Transverse colon (tissue), 4 donors: ENCODE data around the gene RPL38.

Experiments used
- EP300 ChIP-seq: sonication (generic); formaldehyde crosslinking; IDR thresholded peaks from one replicate; pipeline ENCODE4 v1.6.1; 2017; ENCODE audit warnings: antibody characterized with exemption, low read depth
- POLR2A ChIP-seq: fragments of 450-650 bp; IDR thresholded peaks from one replicate; pipeline ENCODE4 v1.6.1; 2016; ENCODE audit warnings: antibody characterized with exemption, mild to moderate bottlenecking, moderate library complexity
- POLR2AphosphoS5 ChIP-seq, 3 donors: sonication (generic); formaldehyde crosslinking; IDR thresholded peaks; one replicate each; pipeline ENCODE4 v1.6.1; 2016; ENCODE audit warnings: antibody characterized with exemption in 3 of 3
- TF ChIP-seq, protein P1 (sequence below), 5 experiments: fragments of 200-600 bp in 3 of 5; fragments of 450-650 bp in 2 of 5; sonication (generic) in 3 of 5; IDR thresholded peaks; 1 replicate in 2 of 5; 2 replicates in 3 of 5; pipeline ENCODE4 v1.5.1; 2016 to 2017; ENCODE audit warnings: antibody characterized with exemption in 5 of 5, inconsistent platforms in 3 of 5, mild to moderate bottlenecking in 2 of 5, moderate library complexity in 1 of 5

DNA sequence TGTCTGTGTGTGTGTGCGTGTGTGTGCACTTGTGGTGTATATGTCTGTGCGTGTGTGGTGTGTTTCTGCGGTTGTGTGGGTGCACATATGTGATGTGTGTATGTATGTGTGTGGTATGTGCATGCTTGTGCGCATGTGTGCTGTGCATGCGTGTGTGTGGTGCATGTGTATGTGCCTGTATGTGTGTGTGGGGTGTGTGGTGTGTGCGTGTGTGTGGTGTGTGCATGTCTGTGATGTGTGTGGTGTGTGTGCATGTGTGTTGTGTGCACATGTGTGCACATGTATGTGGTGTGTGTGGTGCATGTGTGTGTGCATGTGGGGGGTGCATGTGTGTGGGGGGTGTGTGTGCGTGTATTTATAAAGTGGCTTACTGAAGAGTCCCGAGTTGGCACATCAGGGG is 47.6 kb downstream of the RPL38 start:
- TF ChIP-seq EP300 (no peak), POLR2A (no peak), POLR2AphosphoS5 (IDR thresholded peaks at IDR 0.05) (no peak)
- TF ChIP-seq, protein P1, sequence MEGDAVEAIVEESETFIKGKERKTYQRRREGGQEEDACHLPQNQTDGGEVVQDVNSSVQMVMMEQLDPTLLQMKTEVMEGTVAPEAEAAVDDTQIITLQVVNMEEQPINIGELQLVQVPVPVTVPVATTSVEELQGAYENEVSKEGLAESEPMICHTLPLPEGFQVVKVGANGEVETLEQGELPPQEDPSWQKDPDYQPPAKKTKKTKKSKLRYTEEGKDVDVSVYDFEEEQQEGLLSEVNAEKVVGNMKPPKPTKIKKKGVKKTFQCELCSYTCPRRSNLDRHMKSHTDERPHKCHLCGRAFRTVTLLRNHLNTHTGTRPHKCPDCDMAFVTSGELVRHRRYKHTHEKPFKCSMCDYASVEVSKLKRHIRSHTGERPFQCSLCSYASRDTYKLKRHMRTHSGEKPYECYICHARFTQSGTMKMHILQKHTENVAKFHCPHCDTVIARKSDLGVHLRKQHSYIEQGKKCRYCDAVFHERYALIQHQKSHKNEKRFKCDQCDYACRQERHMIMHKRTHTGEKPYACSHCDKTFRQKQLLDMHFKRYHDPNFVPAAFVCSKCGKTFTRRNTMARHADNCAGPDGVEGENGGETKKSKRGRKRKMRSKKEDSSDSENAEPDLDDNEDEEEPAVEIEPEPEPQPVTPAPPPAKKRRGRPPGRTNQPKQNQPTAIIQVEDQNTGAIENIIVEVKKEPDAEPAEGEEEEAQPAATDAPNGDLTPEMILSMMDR (IDR thresholded peaks at IDR 0.05): no peak
